Thyroid gland (tissue), 4 donors: ENCODE measurements around the gene EFNB1.

Source experiments
- POLR2A ChIP-seq, 2 donors: fragments of 450-650 bp; IDR thresholded peaks; one replicate each; pipeline ENCODE4 v1.6.1; 2017; ENCODE audit warnings: antibody characterized with exemption in 2 of 2, mild to moderate bottlenecking in 2 of 2, moderate library complexity in 1 of 2
- TF ChIP-seq, protein P1 (sequence below), 6 experiments: fragments of 200-600 bp in 3 of 6; fragments of 450-650 bp in 3 of 6; sonication (generic) in 3 of 6; IDR thresholded peaks; one replicate each; pipeline ENCODE4 v1.5.1; 2016 to 2019; ENCODE audit warnings: antibody characterized with exemption in 6 of 6, mild to moderate bottlenecking in 2 of 6, inconsistent platforms in 1 of 6, moderate library complexity in 1 of 6

DNA sequence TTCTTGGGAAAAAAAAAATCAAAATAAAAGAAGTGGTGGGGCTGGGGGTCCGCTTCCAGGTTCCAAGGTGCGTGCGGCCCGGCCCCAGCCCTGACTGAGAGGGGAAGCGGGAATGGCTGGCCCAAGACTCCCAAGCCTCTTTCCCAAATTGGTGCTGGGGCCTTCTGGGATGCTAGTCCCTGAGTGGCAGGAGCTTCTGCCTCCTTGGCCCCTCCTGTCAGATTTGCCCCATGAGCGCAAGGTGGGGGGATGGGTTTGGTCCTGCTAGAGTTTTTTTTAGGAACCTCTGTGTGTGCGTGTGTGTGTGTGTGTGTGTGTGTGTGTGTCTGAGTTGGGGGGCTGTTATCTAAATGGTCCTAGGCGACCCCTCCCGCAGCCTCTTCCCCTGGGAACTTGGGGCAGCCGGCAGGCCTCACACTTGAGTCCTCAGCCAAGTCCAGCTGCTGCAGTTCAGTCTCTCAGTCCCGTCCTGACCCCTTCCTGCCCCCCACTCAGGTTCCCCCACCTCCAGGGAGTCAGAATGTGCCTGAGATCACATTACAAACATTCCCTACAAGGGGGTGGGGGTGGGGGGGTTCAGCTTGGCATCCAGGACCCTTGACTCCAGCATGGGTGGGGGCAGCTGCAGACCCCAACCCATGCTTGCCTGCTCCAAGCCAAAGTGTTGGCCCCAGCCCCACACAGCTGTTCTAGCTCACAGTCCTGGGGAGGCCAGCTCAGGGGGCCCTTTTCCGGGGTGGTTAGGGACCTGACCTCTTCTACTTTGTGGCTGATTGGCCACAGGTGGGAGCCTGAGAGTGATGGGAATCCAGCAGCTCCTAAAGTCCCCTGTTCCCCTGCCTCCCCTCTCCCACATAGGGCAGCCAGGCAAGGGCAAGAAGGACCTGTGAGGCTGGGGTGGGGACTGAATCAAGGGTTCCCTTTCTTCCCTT is 4.0 kb downstream of the EFNB1 start:
- TF ChIP-seq, protein P1, sequence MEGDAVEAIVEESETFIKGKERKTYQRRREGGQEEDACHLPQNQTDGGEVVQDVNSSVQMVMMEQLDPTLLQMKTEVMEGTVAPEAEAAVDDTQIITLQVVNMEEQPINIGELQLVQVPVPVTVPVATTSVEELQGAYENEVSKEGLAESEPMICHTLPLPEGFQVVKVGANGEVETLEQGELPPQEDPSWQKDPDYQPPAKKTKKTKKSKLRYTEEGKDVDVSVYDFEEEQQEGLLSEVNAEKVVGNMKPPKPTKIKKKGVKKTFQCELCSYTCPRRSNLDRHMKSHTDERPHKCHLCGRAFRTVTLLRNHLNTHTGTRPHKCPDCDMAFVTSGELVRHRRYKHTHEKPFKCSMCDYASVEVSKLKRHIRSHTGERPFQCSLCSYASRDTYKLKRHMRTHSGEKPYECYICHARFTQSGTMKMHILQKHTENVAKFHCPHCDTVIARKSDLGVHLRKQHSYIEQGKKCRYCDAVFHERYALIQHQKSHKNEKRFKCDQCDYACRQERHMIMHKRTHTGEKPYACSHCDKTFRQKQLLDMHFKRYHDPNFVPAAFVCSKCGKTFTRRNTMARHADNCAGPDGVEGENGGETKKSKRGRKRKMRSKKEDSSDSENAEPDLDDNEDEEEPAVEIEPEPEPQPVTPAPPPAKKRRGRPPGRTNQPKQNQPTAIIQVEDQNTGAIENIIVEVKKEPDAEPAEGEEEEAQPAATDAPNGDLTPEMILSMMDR (IDR thresholded peaks at IDR 0.05), result no peak
- no peak for TF ChIP-seq POLR2A (IDR thresholded peaks at IDR 0.05)
